NT2/D1 (cell line): ENCODE measurements around the gene DNAJB8.

Source experiments
- YY1 ChIP-seq: IDR thresholded peaks from 2 replicates; pipeline ENCODE4 v1.6.1; 2011; ENCODE audit not compliant: insufficient read length, insufficient read depth
- ZNF274 ChIP-seq: IDR thresholded peaks from 2 replicates; pipeline ENCODE4 v1.6.1; 2011; ENCODE audit warnings: mild to moderate bottlenecking, low read depth, low read length

DNA sequence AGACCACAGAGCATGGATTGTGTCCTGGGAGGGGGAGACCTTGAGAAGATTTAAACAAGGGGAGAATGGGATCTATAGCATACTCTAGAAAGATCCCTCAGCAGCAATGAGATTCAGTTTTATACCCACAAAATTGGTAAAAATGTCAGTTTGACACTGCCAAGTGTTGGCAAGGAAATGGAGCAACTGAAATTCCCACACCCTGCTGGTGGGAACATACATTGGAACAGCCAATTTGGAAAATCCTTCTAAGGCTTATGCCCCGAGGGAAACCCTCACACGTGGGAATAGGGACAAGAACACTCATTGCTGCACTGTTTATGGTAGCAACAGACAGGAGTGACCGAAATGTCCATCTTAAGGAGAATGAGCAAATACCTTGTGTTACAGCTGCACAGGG is 5.0 kb upstream of the DNAJB8 start:
- TF ChIP-seq YY1 (no peak), ZNF274 (no peak)
